ENCODE data around the gene PRCD. TPM values are rescaled to one million over a fixed set of nuclear protein-coding genes. Genes with fewer than 3 reads are reported as not detected.
A peak's percentile ranks its signal among the peaks of the same experiment; 100 is the strongest.

PRCD gene, protein sequence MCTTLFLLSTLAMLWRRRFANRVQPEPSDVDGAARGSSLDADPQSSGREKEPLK
- total RNA-seq: 10 to 100 TPM in 1 of 4 donors, 1 to 10 TPM in 3; 2.3 to 20.0 (median 3.5) TPM

DNA sequence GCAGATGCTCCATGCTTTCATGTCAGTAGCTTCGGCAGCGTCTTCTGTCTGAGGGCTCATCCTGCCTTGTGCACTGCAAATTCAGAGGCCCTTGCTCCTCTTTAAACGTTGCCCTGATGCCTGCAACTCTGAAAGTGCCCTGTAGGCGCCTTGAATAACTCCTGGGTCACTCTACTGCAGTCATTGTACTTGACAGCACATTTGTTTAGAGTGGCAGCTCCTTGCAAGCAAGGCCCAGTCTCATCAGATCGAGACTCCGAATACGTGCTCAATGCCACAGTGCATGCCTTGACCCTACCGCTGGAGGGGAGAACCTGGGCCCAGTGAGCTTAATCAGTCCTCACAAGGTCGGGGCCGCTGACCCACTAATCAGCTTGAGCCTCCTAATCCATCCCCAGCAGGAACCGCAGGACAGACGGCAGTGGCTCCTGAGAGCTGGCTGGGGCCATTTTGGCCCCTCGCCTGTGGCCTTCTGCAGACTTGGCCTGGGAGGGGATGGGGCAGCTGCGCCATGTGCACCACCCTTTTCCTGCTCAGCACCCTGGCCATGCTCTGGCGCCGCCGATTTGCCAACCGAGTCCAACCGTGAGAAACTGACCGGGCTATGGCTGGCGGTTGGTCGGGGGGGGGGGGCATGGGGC, at the start of gene PRCD:
TSS of gene PRCD (plus strand) at position 414 of the 641 bp plus-strand sequence. CDS start at position 512, 98 bp downstream.
- no peak for ATAC-seq (ENCODE audit: low FRiP score)
- DNase-seq (ENCODE audit: low spot score): no peak
- TF ChIP-seq, protein P1, sequence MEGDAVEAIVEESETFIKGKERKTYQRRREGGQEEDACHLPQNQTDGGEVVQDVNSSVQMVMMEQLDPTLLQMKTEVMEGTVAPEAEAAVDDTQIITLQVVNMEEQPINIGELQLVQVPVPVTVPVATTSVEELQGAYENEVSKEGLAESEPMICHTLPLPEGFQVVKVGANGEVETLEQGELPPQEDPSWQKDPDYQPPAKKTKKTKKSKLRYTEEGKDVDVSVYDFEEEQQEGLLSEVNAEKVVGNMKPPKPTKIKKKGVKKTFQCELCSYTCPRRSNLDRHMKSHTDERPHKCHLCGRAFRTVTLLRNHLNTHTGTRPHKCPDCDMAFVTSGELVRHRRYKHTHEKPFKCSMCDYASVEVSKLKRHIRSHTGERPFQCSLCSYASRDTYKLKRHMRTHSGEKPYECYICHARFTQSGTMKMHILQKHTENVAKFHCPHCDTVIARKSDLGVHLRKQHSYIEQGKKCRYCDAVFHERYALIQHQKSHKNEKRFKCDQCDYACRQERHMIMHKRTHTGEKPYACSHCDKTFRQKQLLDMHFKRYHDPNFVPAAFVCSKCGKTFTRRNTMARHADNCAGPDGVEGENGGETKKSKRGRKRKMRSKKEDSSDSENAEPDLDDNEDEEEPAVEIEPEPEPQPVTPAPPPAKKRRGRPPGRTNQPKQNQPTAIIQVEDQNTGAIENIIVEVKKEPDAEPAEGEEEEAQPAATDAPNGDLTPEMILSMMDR (IDR thresholded peaks at IDR 0.05): no peak

GRCh38 chr17:76490112-76490710, 49.6 kb upstream of the PRCD start:
- DNase-seq (ENCODE audit: low spot score) (no peak), ATAC-seq (ENCODE audit: low FRiP score) (no peak)
- TF ChIP-seq, protein P1 (IDR thresholded peaks at IDR 0.05): no peak

GRCh38 chr17:76491271-76492122, 48.3 kb upstream of the PRCD start:
- TF ChIP-seq, protein P1 (IDR thresholded peaks at IDR 0.05): no peak
- ATAC-seq (ENCODE audit: low FRiP score): no peak
- DNase-seq (ENCODE audit: low spot score): no peak

DNA sequence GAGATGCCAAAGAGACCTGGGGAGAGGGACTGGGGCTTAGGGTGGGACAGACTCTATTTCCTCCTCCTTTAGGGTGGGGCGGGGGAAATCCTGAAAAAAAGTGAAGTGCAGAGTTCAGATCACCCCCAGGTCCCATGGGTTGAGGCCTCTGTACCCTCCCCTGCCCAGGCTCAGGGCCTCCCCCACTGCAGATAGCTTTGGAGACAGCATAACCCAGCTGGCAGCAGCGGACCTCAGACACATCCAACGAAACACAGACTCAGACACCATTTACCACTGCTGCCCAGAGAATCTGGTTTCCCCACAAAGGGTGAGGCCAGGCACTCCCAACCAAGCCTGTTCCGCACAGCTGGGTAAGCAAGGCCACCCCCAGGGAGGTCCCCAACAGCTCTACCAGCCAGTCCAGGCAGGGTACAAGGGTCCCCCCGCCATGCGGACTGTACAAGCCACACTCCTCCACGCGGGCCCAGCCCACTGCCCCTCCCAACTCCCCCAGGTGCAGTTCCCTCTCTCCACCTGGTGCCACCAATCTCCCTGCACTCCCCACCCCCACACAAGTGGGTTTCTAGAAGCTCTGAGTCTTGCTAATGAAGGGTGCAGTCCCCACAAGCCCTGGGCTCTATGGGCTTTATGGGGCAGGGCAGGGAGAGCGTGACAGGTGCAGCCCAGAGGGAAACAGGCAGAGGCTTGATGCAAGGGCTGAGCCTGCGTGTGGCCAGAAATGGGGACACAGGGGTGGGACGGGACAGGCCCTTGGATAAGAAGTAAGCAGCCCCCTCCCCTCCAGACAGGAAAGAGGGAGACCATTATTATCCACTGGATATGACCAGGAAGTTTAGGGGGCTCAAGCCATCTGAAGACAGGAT, 47.5 kb upstream of the PRCD start:
- TF ChIP-seq, protein P1 (IDR thresholded peaks at IDR 0.05): no peak
- no peak for ATAC-seq (ENCODE audit: low FRiP score)
- no peak for DNase-seq (ENCODE audit: low spot score)

DNA sequence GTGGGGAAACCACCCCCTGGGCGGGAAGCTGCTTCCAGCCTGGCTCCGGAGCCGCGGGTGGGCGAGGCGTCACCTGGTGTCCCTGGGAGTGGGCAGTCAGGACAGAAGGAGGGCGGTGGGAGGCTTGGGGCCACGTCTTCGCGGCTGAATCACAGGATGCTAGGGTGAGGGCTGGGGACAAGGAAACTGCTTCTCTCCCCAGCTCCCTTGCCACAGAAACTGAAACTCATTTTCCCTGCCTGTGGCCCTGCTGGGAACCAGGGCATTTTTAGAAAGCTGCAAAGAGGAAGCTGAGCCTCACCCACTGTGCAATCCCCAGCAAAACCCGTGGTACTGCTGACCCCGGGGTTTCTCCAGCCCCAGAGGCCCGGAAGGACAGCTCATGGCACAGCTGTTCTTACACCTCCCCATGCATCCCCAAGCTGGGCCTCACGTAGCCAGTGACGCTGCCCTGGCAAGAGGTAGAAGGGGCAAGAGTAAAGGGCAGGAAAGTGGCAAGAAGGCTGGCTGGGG, 46.8 kb upstream of the PRCD start:
- DNase-seq (ENCODE audit: low spot score) (no peak), ATAC-seq (ENCODE audit: low FRiP score) (peak; percentile 39)
- TF ChIP-seq, protein P1 (IDR thresholded peaks at IDR 0.05): no peak

GRCh38 chr17:76493505-76494167, 46.2 kb upstream of the PRCD start:
- TF ChIP-seq, protein P1 (IDR thresholded peaks at IDR 0.05): no peak
- no peak for DNase-seq (ENCODE audit: low spot score)
- ATAC-seq (ENCODE audit: low FRiP score): no peak

Measured in omental fat pad (tissue), 4 donors.